K562 (cell line): Measurements from ENCODE around the gene PTCH2. TPM values are rescaled to one million over a fixed set of nuclear protein-coding genes. Genes with fewer than 3 reads are reported as not detected.

Source experiments
- ATAC-seq: fragments of 200-7000 bp; cut with Tn5 transposase; 3 replicates; pipeline ENCODE4 v1.9.1; 2020; ENCODE audit warnings: moderate library complexity
- BruUV-seq: library from RNA; stranded (reverse); fragments of 400-500 nt; replicated peaks from 2 replicates; lab custom pipeline; 2021; lab: Mats Ljungman, UMichigan
- CTCF ChIA-PET: fragments of 300-600 bp; formaldehyde crosslinking; extraction: SDS; loops from one replicate; lab custom pipeline; 2021; ENCODE audit warnings: low intra/inter-chr PET ratio; lab: Yijun Ruan, JAX
- POLR2A ChIA-PET: fragments of 300-600, 350-650 bp; sonication (Branson Sonifier 250); formaldehyde crosslinking; extraction: SDS; loops from one replicate; lab custom pipeline; 2021; ENCODE audit warnings: antibody characterized with exemption, inconsistent platforms; lab: Yijun Ruan, JAX
- DNase-seq, 4 experiments: peaks; one replicate each; pipeline versions ENCODE4 v3.0.0 to v3.0.0-alpha.2; 2011 to 2018; ENCODE audit warnings: low spot score in 3 of 4, mixed read lengths in 3 of 4; ENCODE audit errors: extremely low read depth in 1 of 4
- FAIRE-seq: peaks from 2 replicates; lab custom pipeline; 2011; peaks lifted over from hg19 to GRCh38; lab: Jason Lieb, UNC
- H2AFZ ChIP-seq: 2 replicates; pipeline ENCODE4 v1.6.0; 2011; ENCODE audit warnings: low read depth, low read length, control low read depth, inconsistent platforms
- H3K27ac ChIP-seq: fragments of 200-600 bp; 3 replicates; pipeline ENCODE4 v1.8.0; 2011; ENCODE audit warnings: low read depth, mild to moderate bottlenecking, control low read depth, inconsistent platforms, low read length, moderate library complexity, mixed read lengths; ENCODE audit errors: extremely low read depth
- H3K27me3 ChIP-seq, 2 experiments: fragments of 300-600 bp in 1 of 2; 2 replicates in 1 of 2; 3 replicates in 1 of 2; pipeline versions ENCODE4 v1.6.0 to v1.8.0; 2011; ENCODE audit warnings: inconsistent platforms in 2 of 2, low read length in 2 of 2, mild to moderate bottlenecking in 1 of 2, mixed read lengths in 1 of 2, moderate library complexity in 1 of 2; ENCODE audit not compliant: control insufficient read depth in 2 of 2, insufficient read depth in 2 of 2
- H3K36me3 ChIP-seq: fragments of 300-600 bp; 3 replicates; pipeline ENCODE4 v1.8.0; 2011; ENCODE audit warnings: mild to moderate bottlenecking, low read length, inconsistent platforms; ENCODE audit not compliant: control insufficient read depth, insufficient read depth
- H3K4me1 ChIP-seq, 2 experiments: fragments of 200-600 bp in 1 of 2; replicated peaks in 1 of 2; 2 replicates in 1 of 2; 3 replicates in 1 of 2; pipeline versions ENCODE4 v1.5.1 to v1.8.0; 2011; ENCODE audit warnings: inconsistent platforms in 2 of 2, low read length in 2 of 2, mild to moderate bottlenecking in 1 of 2, mixed read lengths in 1 of 2, moderate library complexity in 1 of 2; ENCODE audit not compliant: control insufficient read depth in 2 of 2, insufficient read depth in 2 of 2
- H3K4me2 ChIP-seq: 2 replicates; pipeline ENCODE4 v1.6.1; 2011; ENCODE audit warnings: low read length, control low read depth, inconsistent platforms, mixed read lengths; ENCODE audit not compliant: insufficient read depth
- H3K4me3 ChIP-seq: fragments of 200-600 bp; sonication (generic), shearing (Covaris generic); 2 replicates; pipeline ENCODE4 v1.5.1; 2016; ENCODE audit warnings: control low read depth, inconsistent platforms
- H3K79me2 ChIP-seq: fragments of 200-600 bp; 3 replicates; pipeline ENCODE4 v1.8.0; 2011; ENCODE audit warnings: low read length, inconsistent platforms; ENCODE audit not compliant: control insufficient read depth, insufficient read depth
- H3K9ac ChIP-seq, 2 experiments: 2 replicates each; pipeline versions ENCODE4 v1.6.0 to v1.6.1; 2011; ENCODE audit warnings: low read depth in 2 of 2, low read length in 2 of 2, control low read depth in 1 of 2, inconsistent platforms in 1 of 2, mild to moderate bottlenecking in 1 of 2, mixed read lengths in 1 of 2; ENCODE audit not compliant: insufficient read depth in 1 of 2
- H3K9me1 ChIP-seq: one replicate; pipeline ENCODE4 v1.6.0; 2011; ENCODE audit warnings: inconsistent platforms, mild to moderate bottlenecking, low read length, moderate library complexity; ENCODE audit not compliant: control insufficient read depth, insufficient read depth
- H3K9me3 ChIP-seq: replicated peaks from 2 replicates; pipeline ENCODE4 v1.5.1; 2011; ENCODE audit warnings: low read depth, low read length, inconsistent platforms; ENCODE audit not compliant: control insufficient read depth, insufficient read depth
- H4K20me1 ChIP-seq: replicated peaks from 2 replicates; pipeline ENCODE4 v1.6.1; 2011; ENCODE audit warnings: low read length, inconsistent platforms, mixed read lengths; ENCODE audit not compliant: control insufficient read depth, insufficient read depth
- DMBX1 ChIP-seq: fragments of 250-450 bp; sonication (Bioruptor Pico); IDR thresholded peaks from 2 replicates; pipeline ENCODE4 v1.8.0; 2022; ENCODE audit warnings: inconsistent platforms, mild to moderate bottlenecking, moderate library complexity, borderline replicate concordance
- EHMT2 ChIP-seq: fragments of 450-650 bp; IDR thresholded peaks from 2 replicates; pipeline ENCODE4 v1.6.1; 2018; ENCODE audit warnings: antibody characterized with exemption
- KDM4B ChIP-seq, 2 experiments: fragments of 450-650 bp in 1 of 2; sonication (generic) in 1 of 2; IDR thresholded peaks; 2 replicates each; pipeline ENCODE4 v1.6.1; 2016 to 2017; ENCODE audit warnings: borderline replicate concordance in 2 of 2, antibody characterized with exemption in 1 of 2, low read depth in 1 of 2, mild to moderate bottlenecking in 1 of 2
- MCM5 ChIP-seq: fragments of 450-650 bp; IDR thresholded peaks from 2 replicates; pipeline ENCODE4 v1.6.1; 2016; ENCODE audit warnings: low read depth
- NR1H2 ChIP-seq: sonication (generic); formaldehyde crosslinking; IDR thresholded peaks from 2 replicates; pipeline ENCODE4 v1.4.0; 2020; ENCODE audit warnings: mild to moderate bottlenecking, missing genetic modification reagents
- POLR2B ChIP-seq: fragments of 450-650 bp; IDR thresholded peaks from 2 replicates; pipeline ENCODE4 v1.6.1; 2018; ENCODE audit warnings: low read depth; ENCODE audit not compliant: partially characterized antibody
- POLR3G ChIP-seq: IDR thresholded peaks from 2 replicates; pipeline ENCODE4 v1.6.1; 2011; ENCODE audit not compliant: insufficient read length, insufficient replicate concordance; ENCODE audit errors: extremely low read depth
- SREBF1 ChIP-seq: fragments of 150-350 bp; IDR thresholded peaks from 2 replicates; pipeline ENCODE4 v1.6.1; 2014; ENCODE audit warnings: antibody characterized with exemption, low read depth, low read length, borderline replicate concordance
- WGBS: fragments of 100-300 bp; shearing (Covaris generic); methylation state at CpG from one replicate; pipeline ENCODE4 v1.1.6; 2016; ENCODE audit warnings: low coverage, mixed read lengths; ENCODE audit not compliant: insufficient coverage; ENCODE audit errors: missing lambda C conversion rate; 5-methylcytosine and 5-hydroxymethylcytosine counted together
- in situ Hi-C: fragments of 300-500 bp; cut with MboI; formaldehyde crosslinking; loops from 4 replicates; pipeline ENCODE4 v1.15.0; 2018; ENCODE audit warnings: inconsistent platforms, mixed read lengths
- intact Hi-C: fragments of 100-400 bp; cut with micrococcal nuclease; formaldehyde crosslinking; loops from 2 replicates; pipeline ENCODE4 v1.14.2; 2022
- polyA plus RNA-seq, 8 experiments: library from polyadenylated mRNA; depleted of rRNA in 4 of 8; stranded (reverse) in 5 of 8; unstranded in 3 of 8; fragments of >200 nt; fragmentation: Nextera tagmentation in 2 of 8; fragmentation: Illumina TruSeq in 1 of 8; extraction: Ambion mirVana in 2 of 8; extraction: Trizol in 1 of 8; gene quantifications; 2 replicates each; pipeline versions ENCODE4 v1.2.1 to v1.2.3, GENCODE V29; 2011 to 2014; ENCODE audit warnings: inconsistent platforms in 1 of 8, missing spikeins in 1 of 8
- total RNA-seq, 7 experiments: library from RNA; depleted of rRNA in 6 of 7; stranded (reverse); fragments of >200 nt in 6 of 7; fragmentation: Illumina TruSeq in 2 of 7; extraction: Trizol in 2 of 7; gene quantifications; 2 replicates each; pipeline versions ENCODE4 v1.2.1 to v1.2.3, GENCODE V29; 2011 to 2021; ENCODE audit warnings: low replicate concordance in 1 of 7
- TF ChIP-seq, protein P1 (sequence below): sonication (generic); formaldehyde crosslinking; IDR thresholded peaks from 2 replicates; pipeline ENCODE4 v1.8.1; 2022; ENCODE audit warnings: missing genetic modification reagents
- TF ChIP-seq, protein P2 (sequence below): IDR thresholded peaks from 2 replicates; pipeline ENCODE4 v1.6.1; 2011; ENCODE audit warnings: borderline replicate concordance, low read depth, mild to moderate bottlenecking, moderate library complexity, low read length; ENCODE audit not compliant: insufficient read depth, poor library complexity, severe bottlenecking

The PTCH2 gene
- total and polyA plus RNA-seq, 9 of the 15 experiments (the other 6 are each of a cell fraction or from before 2014, with no cell fraction given) = 0.15 to 27.3 (median 0.48) TPM; not detected in 1

DNA sequence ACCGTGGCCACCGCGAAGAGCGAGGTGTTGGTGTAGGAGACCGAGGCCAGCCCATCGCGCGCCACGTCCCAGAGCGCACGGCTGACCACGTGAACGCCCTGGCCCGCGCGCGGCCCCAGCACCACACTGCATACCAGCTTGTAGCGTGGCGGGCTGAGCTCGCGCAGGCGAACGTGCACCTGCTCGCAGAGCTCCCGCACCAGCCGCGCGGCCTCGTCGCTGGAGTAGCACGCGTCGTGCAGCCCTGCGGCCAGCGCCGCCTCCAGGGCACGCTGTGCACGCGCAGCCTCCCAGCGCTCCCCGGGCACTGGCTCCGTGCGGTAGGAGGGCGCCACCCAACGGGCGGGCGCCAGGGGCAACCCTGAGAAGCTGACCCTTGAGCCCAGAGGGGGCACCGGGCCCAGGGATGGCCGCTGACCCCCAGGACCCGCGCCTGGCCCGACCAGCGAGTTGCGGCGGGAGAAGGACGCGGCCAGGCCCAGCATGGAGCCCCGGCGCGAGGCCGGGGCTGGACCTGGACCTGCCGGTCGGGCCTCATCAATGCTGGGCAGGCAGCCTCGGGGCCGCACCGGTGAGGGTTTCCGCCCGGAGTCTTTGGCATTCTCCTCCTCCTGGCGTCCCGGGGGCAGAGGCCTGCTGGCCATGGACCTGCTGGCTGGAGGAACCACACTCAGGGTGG is 36.9 kb downstream of the PTCH2 start (continued):
- no peak for TF ChIP-seq SREBF1
- TF ChIP-seq EHMT2 = no peak
- no peak for TF ChIP-seq DMBX1
- TF ChIP-seq POLR3G = no peak

DNA sequence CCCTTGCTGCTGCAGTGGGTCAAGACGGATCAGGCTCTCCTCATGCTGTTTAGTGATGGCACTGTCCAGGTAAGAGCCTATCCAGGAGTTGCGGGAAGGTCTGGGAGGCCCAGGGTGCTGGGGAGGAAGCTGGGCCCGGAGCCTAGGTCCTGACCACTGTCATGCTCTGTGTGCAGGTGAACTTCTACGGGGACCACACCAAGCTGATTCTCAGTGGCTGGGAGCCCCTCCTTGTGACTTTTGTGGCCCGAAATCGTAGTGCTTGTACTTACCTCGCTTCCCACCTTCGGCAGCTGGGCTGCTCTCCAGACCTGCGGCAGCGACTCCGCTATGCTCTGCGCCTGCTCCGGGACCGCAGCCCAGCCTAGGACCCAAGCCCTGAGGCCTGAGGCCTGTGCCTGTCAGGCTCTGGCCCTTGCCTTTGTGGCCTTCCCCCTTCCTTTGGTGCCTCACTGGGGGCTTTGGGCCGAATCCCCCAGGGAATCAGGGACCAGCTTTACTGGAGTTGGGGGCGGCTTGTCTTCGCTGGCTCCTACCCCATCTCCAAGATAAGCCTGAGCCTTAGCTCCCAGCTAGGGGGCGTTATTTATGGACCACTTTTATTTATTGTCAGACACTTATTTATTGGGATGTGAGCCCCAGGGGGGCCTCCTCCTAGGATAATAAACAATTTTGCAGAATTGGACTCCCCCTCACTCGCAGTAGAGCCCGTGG is 37.6 kb downstream of the PTCH2 start:
- Histone ChIP-seq H4K20me1 (no peaks in the 10 kb centered on the region), H3K27ac (no peak overlapping the region), H2AFZ (no peak overlapping the region), H3K36me3 (peaks cover 52% of the 10 kb centered on the region), H3K79me2 (peaks cover 33% of the 10 kb centered on the region), H3K4me3 (no peak overlapping the region), H3K4me2 (no peak overlapping the region), H3K9ac (peak overlapping the region in 1 of 2 experiments; percentile 23; a peak in 2 of 4 replicates), H3K9me1 (peaks cover 5% of the 10 kb centered on the region), H3K27me3 (no peaks in the 10 kb centered on the region; a peak in 1 of 5 replicates), H3K9me3 (no peaks in the 10 kb centered on the region), H3K4me1 (peaks cover 57 to 84% of the 10 kb centered on the region in 2 experiments)
- BruUV-seq = no TSS peak
- in situ Hi-C loops = loop anchor here (10.0 kb wide), 1 partner anchor 689 kb away; the partner anchor contains the start of gene TESK2
- CTCF ChIA-PET = no interaction called here
- no peak for TF ChIP-seq KDM4B (IDR thresholded peaks at IDR 0.05; ENCODE audit: borderline replicate concordance in 2 of 2, low read depth in 1 of 2)
- TF ChIP-seq NR1H2 = no peak
- TF ChIP-seq, protein P1, sequence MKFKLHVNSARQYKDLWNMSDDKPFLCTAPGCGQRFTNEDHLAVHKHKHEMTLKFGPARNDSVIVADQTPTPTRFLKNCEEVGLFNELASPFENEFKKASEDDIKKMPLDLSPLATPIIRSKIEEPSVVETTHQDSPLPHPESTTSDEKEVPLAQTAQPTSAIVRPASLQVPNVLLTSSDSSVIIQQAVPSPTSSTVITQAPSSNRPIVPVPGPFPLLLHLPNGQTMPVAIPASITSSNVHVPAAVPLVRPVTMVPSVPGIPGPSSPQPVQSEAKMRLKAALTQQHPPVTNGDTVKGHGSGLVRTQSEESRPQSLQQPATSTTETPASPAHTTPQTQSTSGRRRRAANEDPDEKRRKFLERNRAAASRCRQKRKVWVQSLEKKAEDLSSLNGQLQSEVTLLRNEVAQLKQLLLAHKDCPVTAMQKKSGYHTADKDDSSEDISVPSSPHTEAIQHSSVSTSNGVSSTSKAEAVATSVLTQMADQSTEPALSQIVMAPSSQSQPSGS (CRISPR knock-in tag) = no peak
- no peak for TF ChIP-seq POLR2B
- TF ChIP-seq, protein P2, sequence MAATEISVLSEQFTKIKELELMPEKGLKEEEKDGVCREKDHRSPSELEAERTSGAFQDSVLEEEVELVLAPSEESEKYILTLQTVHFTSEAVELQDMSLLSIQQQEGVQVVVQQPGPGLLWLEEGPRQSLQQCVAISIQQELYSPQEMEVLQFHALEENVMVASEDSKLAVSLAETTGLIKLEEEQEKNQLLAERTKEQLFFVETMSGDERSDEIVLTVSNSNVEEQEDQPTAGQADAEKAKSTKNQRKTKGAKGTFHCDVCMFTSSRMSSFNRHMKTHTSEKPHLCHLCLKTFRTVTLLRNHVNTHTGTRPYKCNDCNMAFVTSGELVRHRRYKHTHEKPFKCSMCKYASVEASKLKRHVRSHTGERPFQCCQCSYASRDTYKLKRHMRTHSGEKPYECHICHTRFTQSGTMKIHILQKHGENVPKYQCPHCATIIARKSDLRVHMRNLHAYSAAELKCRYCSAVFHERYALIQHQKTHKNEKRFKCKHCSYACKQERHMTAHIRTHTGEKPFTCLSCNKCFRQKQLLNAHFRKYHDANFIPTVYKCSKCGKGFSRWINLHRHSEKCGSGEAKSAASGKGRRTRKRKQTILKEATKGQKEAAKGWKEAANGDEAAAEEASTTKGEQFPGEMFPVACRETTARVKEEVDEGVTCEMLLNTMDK = peak; percentile 51
- no peak for TF ChIP-seq MCM5
- no peak for ATAC-seq
- POLR2A ChIA-PET = interaction anchor here (0.9 to 16.9 kb wide), 6 partner anchors 8 to 84 kb away, joined by 3 to 594 read pairs (median 4); no protein-coding TSS in a partner anchor
- no peak for FAIRE-seq
- intact Hi-C loops = loop anchor here (10.0 kb wide), 1 partner anchor 171 kb away; no protein-coding TSS in a partner anchor
- no peak for DNase-seq
- 94% methylated on average over 19 of the region's 20 CpGs for WGBS
